Measurements from ENCODE around the gene PACRG. TPM values are rescaled to one million over a fixed set of nuclear protein-coding genes. Genes with fewer than 3 reads are reported as not detected.
"Not testable (repeated sequence)": the region's sequence is repeated elsewhere in the genome, so short reads cannot be mapped to it uniquely, and the experiment has no call there.

The PACRG gene
- total and polyA plus RNA-seq, 3 experiments from 2014 or later, result not detected

DNA sequence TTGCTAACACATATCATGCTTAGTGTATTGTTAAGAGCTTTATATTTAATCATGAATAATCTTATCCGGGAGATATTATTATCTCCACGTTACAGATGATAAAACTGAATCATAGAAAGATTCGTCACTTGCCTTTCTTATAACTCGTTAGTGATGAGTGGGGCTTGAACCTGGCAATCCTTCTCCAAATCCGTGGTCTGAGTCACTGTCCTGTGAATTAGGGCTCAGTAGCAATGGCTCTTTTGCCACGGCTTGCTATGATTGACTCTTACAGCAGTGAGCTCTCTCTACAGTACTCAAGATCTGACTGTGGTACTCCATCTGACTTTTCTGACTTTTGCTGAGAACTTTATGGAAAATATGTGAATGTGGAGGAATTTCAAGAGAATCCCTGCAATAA lies 246.9 kb downstream of the PACRG start:
- POLR2A ChIA-PET, result no interaction called here
- Mint-ChIP-seq H3K4me1 (no peaks in the 10 kb centered on the region), H3K4me3 (no peak overlapping the region), H3K9me3 (peaks cover under 1 to 10% (median 6%) of the 10 kb centered on the region in 5 donors), H3K27ac (no peak overlapping the region), H3K27me3 (peaks cover 0 to 2% of the 10 kb centered on the region in 2 donors), H3K36me3 (peaks cover 0 to 3% (median 0%) of the 10 kb centered on the region in 3 donors)
- CTCF ChIA-PET, result no interaction called here
- no peaks in the 10 kb centered on the region for H3K36me3 ChIP-seq (ENCODE audit: insufficient read depth, low read length)
- no peak overlapping the region for H3K4me3 ChIP-seq (ENCODE audit: low read length)
- no peaks in the 10 kb centered on the region for H3K4me1 ChIP-seq (ENCODE audit: insufficient read depth, low read length)
- no peak overlapping the region for H3K27ac ChIP-seq (ENCODE audit: low read depth, low read length)
- no peaks in the 10 kb centered on the region for H3K27me3 ChIP-seq (ENCODE audit: insufficient read depth, low read length, poor library complexity, severe bottlenecking)
- no peaks in the 10 kb centered on the region for H3K9me3 ChIP-seq (ENCODE audit: low read length)
- DNase-seq, result no peak

DNA sequence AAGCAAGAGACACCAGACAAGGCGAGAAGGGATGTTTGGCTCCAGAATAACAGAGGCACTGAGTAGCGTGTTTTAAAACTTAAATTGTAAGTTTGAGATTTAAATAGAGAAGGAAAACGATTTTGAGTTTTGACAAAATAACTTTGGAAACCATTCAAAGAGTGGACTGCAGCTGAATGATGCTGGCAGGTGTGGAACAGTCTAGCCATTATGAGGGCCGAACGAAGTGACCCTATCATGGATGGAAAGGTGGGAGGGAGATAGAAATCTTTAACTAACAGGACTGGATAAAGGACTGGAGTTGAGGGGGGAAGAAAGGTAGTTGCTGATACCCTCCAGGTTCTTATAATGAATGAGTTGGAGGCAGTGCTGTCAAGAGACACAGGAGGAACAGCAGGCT lies 248.4 kb downstream of the PACRG start:
- Mint-ChIP-seq H3K27ac (no peak overlapping the region), H3K4me3 (no peak overlapping the region), H3K27me3 (peaks cover 0 to 2% of the 10 kb centered on the region in 2 donors), H3K36me3 (no peaks in the 10 kb centered on the region), H3K9me3 (peaks cover 0 to 8% (median 5%) of the 10 kb centered on the region in 5 donors), H3K4me1 (no peaks in the 10 kb centered on the region)
- ChIA-PET POLR2A (no interaction called here), CTCF (no interaction called here)
- H3K9me3 ChIP-seq (ENCODE audit: low read length), result no peaks in the 10 kb centered on the region
- H3K4me3 ChIP-seq (ENCODE audit: low read length), result no peak overlapping the region
- no peaks in the 10 kb centered on the region for H3K4me1 ChIP-seq (ENCODE audit: insufficient read depth, low read length)
- H3K36me3 ChIP-seq (ENCODE audit: insufficient read depth, low read length), result no peaks in the 10 kb centered on the region
- no peaks in the 10 kb centered on the region for H3K27me3 ChIP-seq (ENCODE audit: insufficient read depth, low read length, poor library complexity, severe bottlenecking)
- no peak for DNase-seq
- H3K27ac ChIP-seq (ENCODE audit: low read depth, low read length), result no peak overlapping the region

DNA sequence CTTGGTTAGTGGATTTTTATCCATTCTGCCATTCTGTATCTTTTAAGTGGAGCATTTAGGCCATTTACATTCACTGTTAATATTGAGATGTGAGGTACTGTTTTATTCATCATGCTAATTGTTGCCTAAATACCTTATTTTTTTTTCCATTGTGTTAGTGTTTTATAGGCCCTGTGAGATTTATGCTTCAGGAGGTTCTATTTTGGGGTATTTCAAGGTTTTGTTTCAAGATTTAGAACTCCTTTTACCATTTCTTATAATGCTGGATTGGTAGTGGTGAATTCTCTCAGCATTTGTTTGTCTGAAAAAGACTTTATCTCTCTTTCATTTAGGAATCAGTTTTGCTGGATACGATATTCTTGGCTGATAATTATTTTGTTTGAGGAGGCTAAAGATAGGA lies 255.5 kb downstream of the PACRG start:
- H3K36me3 ChIP-seq (ENCODE audit: insufficient read depth, low read length); CTCF ChIA-PET; H3K27me3 Mint-ChIP-seq; DNase-seq; H3K36me3 Mint-ChIP-seq; H3K4me3 Mint-ChIP-seq; H3K27ac Mint-ChIP-seq; H3K27me3 ChIP-seq (ENCODE audit: insufficient read depth, low read length, poor library complexity, severe bottlenecking); H3K4me1 Mint-ChIP-seq; H3K4me3 ChIP-seq (ENCODE audit: low read length); POLR2A ChIA-PET; H3K27ac ChIP-seq (ENCODE audit: low read depth, low read length); H3K4me1 ChIP-seq (ENCODE audit: insufficient read depth, low read length); H3K9me3 ChIP-seq (ENCODE audit: low read length): not testable (repeated sequence)
- peaks cover 24 to 39% (median 27%) of the 10 kb centered on the region in 5 donors for H3K9me3 Mint-ChIP-seq

DNA sequence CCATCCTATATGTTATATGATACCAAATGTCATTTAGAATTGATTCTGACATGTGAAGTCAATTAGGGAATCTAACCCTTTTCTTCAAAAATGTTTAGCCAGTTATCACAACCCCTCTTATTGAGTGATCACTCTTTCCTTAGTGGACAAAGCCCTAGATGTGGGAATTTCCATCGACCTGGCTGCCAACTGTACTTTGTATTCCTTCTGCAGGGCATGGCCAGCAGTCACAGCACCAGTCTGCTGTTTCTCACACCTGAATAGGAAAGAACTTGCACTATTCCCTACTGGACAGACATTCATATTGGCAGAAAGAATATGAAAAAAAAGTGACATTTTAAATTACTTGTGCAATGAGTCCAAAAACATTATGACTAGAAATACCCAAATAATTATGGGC lies 271.0 kb downstream of the PACRG start:
- peaks cover 0 to 7% (median 3%) of the 10 kb centered on the region in 5 donors for H3K9me3 Mint-ChIP-seq
- ChIA-PET POLR2A (no interaction called here), CTCF (no interaction called here)
- H3K27me3 ChIP-seq (ENCODE audit: insufficient read depth, low read length, poor library complexity, severe bottlenecking), result no peaks in the 10 kb centered on the region
- H3K9me3 ChIP-seq (ENCODE audit: low read length), result peaks cover 4% of the 10 kb centered on the region
- no peak for DNase-seq
- no peaks in the 10 kb centered on the region for H3K27me3 Mint-ChIP-seq
- H3K4me3 Mint-ChIP-seq, result no peak overlapping the region
- no peaks in the 10 kb centered on the region for H3K4me1 Mint-ChIP-seq
- no peak overlapping the region for H3K27ac Mint-ChIP-seq
- no peaks in the 10 kb centered on the region for H3K36me3 ChIP-seq (ENCODE audit: insufficient read depth, low read length)
- H3K36me3 Mint-ChIP-seq, result no peaks in the 10 kb centered on the region
- no peak overlapping the region for H3K4me3 ChIP-seq (ENCODE audit: low read length)
- H3K27ac ChIP-seq (ENCODE audit: low read depth, low read length), result no peak overlapping the region
- H3K4me1 ChIP-seq (ENCODE audit: insufficient read depth, low read length), result no peaks in the 10 kb centered on the region

DNA sequence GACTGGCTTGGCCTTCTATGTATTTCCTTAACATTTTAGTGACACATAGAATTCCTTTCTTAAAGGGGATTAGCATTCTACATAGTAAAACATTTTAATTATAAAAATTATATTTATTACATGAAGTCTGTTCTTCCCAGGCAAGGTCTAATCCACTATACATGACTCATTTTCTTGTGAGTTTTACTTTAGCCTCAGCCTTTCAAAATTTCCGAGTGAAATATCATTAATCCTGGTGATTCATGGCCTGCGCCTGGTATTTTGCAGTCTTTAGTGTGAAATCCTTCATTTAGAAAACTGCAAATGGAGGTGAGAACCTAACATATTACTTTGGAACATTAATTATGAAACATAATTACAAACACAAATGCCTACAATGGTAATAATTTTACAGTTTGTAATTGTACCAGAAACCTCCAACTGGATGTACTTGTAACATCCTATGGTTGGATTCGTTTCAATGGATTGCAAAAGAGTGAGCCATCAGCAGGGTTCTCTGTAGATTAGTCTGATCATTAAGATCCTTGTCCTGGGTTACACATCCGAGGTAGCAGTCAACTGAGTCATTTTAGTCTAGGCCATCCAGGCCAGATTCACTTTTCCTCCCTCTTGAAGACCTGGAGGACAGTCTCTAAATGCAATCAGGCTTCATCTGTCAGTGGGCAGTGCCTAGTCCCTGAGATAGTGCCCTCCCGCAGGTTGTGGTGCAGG lies 272.0 kb downstream of the PACRG start:
- Histone ChIP-seq H3K36me3 (ENCODE audit: insufficient read depth, low read length) (no peaks in the 10 kb centered on the region), H3K4me3 (ENCODE audit: low read length) (no peak overlapping the region), H3K27ac (ENCODE audit: low read depth, low read length) (no peak overlapping the region), H3K9me3 (ENCODE audit: low read length) (peaks cover 4% of the 10 kb centered on the region), H3K4me1 (ENCODE audit: insufficient read depth, low read length) (no peaks in the 10 kb centered on the region), H3K27me3 (ENCODE audit: insufficient read depth, low read length, poor library complexity, severe bottlenecking) (no peaks in the 10 kb centered on the region)
- CTCF ChIA-PET, result no interaction called here
- Mint-ChIP-seq H3K4me3 (no peak overlapping the region), H3K27ac (no peak overlapping the region), H3K4me1 (no peaks in the 10 kb centered on the region), H3K27me3 (no peaks in the 10 kb centered on the region), H3K36me3 (no peaks in the 10 kb centered on the region), H3K9me3 (peaks cover 0 to 11% (median 4%) of the 10 kb centered on the region in 5 donors)
- POLR2A ChIA-PET, result no interaction called here
- DNase-seq, result no peak

DNA sequence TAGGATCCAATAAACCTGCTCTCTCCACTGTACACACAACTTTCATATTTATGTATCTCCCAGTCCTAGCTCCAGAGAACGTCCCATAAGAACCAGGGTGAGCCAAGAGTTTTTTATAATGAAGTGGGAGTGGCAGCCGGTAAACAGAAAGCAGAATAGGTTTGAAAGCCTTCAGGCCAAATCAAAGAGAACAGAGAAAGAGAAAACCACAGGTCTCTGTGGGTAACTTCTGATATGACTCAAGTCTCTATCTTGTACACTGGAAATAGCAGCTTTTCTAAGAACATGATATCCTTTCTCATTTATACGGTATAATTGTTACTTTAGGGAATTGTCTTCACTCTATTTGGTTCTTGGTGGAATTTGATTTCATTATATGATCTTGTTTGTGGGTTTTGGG lies 273.6 kb downstream of the PACRG start:
- Mint-ChIP-seq H3K9me3 (peaks cover 0 to 9% (median 4%) of the 10 kb centered on the region in 5 donors), H3K27me3 (no peaks in the 10 kb centered on the region), H3K4me3 (no peak overlapping the region), H3K27ac (no peak overlapping the region), H3K36me3 (no peaks in the 10 kb centered on the region), H3K4me1 (no peaks in the 10 kb centered on the region)
- Histone ChIP-seq H3K9me3 (ENCODE audit: low read length) (no peaks in the 10 kb centered on the region), H3K27me3 (ENCODE audit: insufficient read depth, low read length, poor library complexity, severe bottlenecking) (no peaks in the 10 kb centered on the region), H3K4me3 (ENCODE audit: low read length) (no peak overlapping the region), H3K4me1 (ENCODE audit: insufficient read depth, low read length) (no peaks in the 10 kb centered on the region), H3K36me3 (ENCODE audit: insufficient read depth, low read length) (no peaks in the 10 kb centered on the region), H3K27ac (ENCODE audit: low read depth, low read length) (no peak overlapping the region)
- CTCF ChIA-PET, result no interaction called here
- POLR2A ChIA-PET, result no interaction called here
- DNase-seq, result no peak

DNA sequence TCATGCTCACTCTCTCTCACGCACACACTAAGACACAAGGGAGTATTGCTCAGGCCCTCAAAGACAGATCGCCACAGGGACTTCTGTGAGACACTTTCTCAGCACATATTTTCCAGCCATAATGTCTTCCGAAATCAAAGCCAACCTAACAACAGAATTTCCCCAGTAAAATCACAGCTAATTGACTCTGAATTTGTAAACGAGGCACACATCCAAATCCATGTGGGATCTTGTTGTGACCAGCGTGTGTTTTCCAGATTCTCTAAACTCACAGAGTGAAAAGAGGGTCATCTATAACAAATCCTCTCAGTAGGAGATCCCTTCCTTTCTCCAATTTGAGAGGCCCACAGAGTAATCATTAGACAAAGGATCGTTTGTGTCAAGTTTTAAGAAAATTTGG lies 280.4 kb downstream of the PACRG start:
- no peaks in the 10 kb centered on the region for H3K9me3 ChIP-seq (ENCODE audit: low read length)
- CTCF ChIA-PET, result interaction anchor here (1.3 kb wide), 1 partner anchor 28 kb away, joined by 3 read pairs; no protein-coding TSS in a partner anchor
- H3K4me3 ChIP-seq (ENCODE audit: low read length), result no peak overlapping the region
- Mint-ChIP-seq H3K27ac (no peak overlapping the region), H3K4me3 (no peak overlapping the region), H3K4me1 (no peaks in the 10 kb centered on the region), H3K9me3 (peaks cover 0 to 7% (median 6%) of the 10 kb centered on the region in 5 donors), H3K27me3 (no peaks in the 10 kb centered on the region), H3K36me3 (no peaks in the 10 kb centered on the region)
- no peaks in the 10 kb centered on the region for H3K4me1 ChIP-seq (ENCODE audit: insufficient read depth, low read length)
- POLR2A ChIA-PET, result no interaction called here
- H3K27ac ChIP-seq (ENCODE audit: low read depth, low read length), result no peak overlapping the region
- no peaks in the 10 kb centered on the region for H3K36me3 ChIP-seq (ENCODE audit: insufficient read depth, low read length)
- no peaks in the 10 kb centered on the region for H3K27me3 ChIP-seq (ENCODE audit: insufficient read depth, low read length, poor library complexity, severe bottlenecking)
- DNase-seq, result no peak

DNA sequence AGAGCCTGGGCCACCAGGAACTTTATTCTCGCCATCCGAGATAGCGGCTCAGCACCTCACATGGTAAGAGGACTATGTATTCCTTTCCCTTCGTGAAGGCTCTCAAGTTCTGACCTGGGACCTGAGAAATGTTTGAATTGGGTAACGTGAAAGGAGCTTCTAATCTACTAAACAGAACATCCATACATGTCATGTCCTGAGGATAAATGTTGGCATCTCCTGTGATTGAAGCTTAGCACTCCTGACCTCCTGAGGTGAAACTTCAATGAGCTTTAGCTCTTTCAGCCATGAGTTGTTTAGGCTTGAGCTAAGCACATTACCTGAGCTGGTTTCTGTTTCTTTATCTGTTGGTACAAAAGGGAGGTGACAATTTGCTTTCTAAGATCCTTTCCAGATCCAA lies 280.9 kb downstream of the PACRG start:
- no peak for DNase-seq
- H3K27ac ChIP-seq (ENCODE audit: low read depth, low read length), result no peak overlapping the region
- H3K9me3 Mint-ChIP-seq, result peaks cover 0 to 7% (median 6%) of the 10 kb centered on the region in 5 donors
- H3K27me3 Mint-ChIP-seq, result no peaks in the 10 kb centered on the region
- no peak overlapping the region for H3K4me3 ChIP-seq (ENCODE audit: low read length)
- POLR2A ChIA-PET, result no interaction called here
- CTCF ChIA-PET, result no interaction called here
- no peaks in the 10 kb centered on the region for H3K27me3 ChIP-seq (ENCODE audit: insufficient read depth, low read length, poor library complexity, severe bottlenecking)
- no peaks in the 10 kb centered on the region for H3K4me1 ChIP-seq (ENCODE audit: insufficient read depth, low read length)
- H3K9me3 ChIP-seq (ENCODE audit: low read length), result no peaks in the 10 kb centered on the region
- H3K27ac Mint-ChIP-seq, result no peak overlapping the region
- no peaks in the 10 kb centered on the region for H3K4me1 Mint-ChIP-seq
- H3K4me3 Mint-ChIP-seq, result no peak overlapping the region
- no peaks in the 10 kb centered on the region for H3K36me3 ChIP-seq (ENCODE audit: insufficient read depth, low read length)
- no peaks in the 10 kb centered on the region for H3K36me3 Mint-ChIP-seq
